ENCODE results near the gene ARFIP2. TPM values are rescaled to one million over a fixed set of nuclear protein-coding genes. Genes with fewer than 3 reads are reported as not detected.
"Not testable (repeated sequence)": the region's sequence is repeated elsewhere in the genome, so short reads cannot be mapped to it uniquely, and the experiment has no call there.

The ARFIP2 gene
- total and polyA plus RNA-seq, 2 of the 8 experiments (the other 6 are each of a cell fraction or from before 2014, with no cell fraction given): 48.3 to 48.7 TPM

GRCh38 chr11:6523253-6523652 lies 42.1 kb upstream of the ARFIP2 start (continued):
- no peak for TF ChIP-seq CBX8 (IDR thresholded peaks at IDR 0.05; ENCODE audit: borderline replicate concordance, low read depth, low read length)
- no peak for TF ChIP-seq TEAD4 (IDR thresholded peaks at IDR 0.05; ENCODE audit: low read depth, low read length)

DNA sequence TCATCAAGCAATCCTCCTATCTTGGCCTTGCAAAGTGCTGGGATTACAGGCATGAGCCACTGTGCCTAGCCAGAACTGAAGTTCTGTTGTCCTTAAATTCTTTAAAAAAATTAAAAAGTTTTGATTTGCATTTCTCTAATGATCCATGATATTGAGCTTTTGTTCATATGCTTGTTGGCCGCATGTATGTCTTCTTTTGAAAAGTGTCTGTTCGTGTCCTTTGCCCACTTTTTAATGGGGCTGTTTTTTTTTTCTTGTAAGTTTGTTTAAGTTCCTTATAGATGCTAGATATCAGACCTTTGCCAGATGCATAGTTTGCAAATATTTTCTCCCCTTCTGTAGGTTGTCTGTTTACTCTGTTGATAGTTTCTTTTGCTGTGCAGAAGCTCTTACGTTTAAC lies 40.8 kb upstream of the ARFIP2 start:
- H3K4me1 ChIP-seq (replicated peaks in 1 of 4; ENCODE audit: control insufficient read depth in 3 of 4, insufficient read depth in 4 of 4, low read length in 3 of 4); H3K4me3 ChIP-seq (ENCODE audit: extremely low read depth in 1 of 4, insufficient read depth in 2 of 4, low read depth in 3 of 4, low read length in 4 of 4); H4K5ac ChIP-seq (ENCODE audit: insufficient read length, low read depth, low read length); H3K14ac ChIP-seq (ENCODE audit: insufficient read length); H3K18ac ChIP-seq (ENCODE audit: extremely low read depth, low read length); H3K9ac ChIP-seq (replicated peaks in 1 of 4; ENCODE audit: extremely low read depth in 1 of 4, low read depth in 3 of 4, low read length in 3 of 4); H3K4me2 ChIP-seq (ENCODE audit: insufficient read depth in 1 of 2, low read depth in 2 of 2, low read length in 2 of 2); H2BK120ac ChIP-seq (replicated peaks; ENCODE audit: low read depth, low read length); H2AK5ac ChIP-seq (ENCODE audit: low read depth, low read length); H4K8ac ChIP-seq (ENCODE audit: extremely low read depth, insufficient read depth, low read length); FAIRE-seq; H2BK12ac ChIP-seq (ENCODE audit: low read depth, low read length); H3K79me1 ChIP-seq (ENCODE audit: low read depth, low read length); H4K91ac ChIP-seq (replicated peaks; ENCODE audit: insufficient read length, low read length); H3K56ac ChIP-seq (replicated peaks; ENCODE audit: insufficient read length, low read depth, low read length); H3K27me3 ChIP-seq (replicated peaks in 1 of 4; ENCODE audit: control insufficient read depth in 3 of 4, extremely low read depth in 1 of 4, insufficient read depth in 3 of 4, low read length in 3 of 4); H3K4ac ChIP-seq (replicated peaks; ENCODE audit: insufficient read length, low read depth, low read length); H2BK5ac ChIP-seq (ENCODE audit: low read depth, low read length); H3K79me2 ChIP-seq (ENCODE audit: control insufficient read depth in 1 of 2, insufficient read depth in 2 of 2, low read length in 2 of 2); H3K9me3 ChIP-seq (ENCODE audit: insufficient read depth in 2 of 2, low read depth in 1 of 2, low read length in 1 of 2); H2BK15ac ChIP-seq (ENCODE audit: low read length); H3K27ac ChIP-seq (ENCODE audit: low read depth, low read length); H2BK20ac ChIP-seq (ENCODE audit: low read length); H2AFZ ChIP-seq (ENCODE audit: low read length); DNase-seq (ENCODE audit: low read depth in 1 of 2, low spot score in 2 of 2); H3K23ac ChIP-seq (ENCODE audit: insufficient read length); H4K20me1 ChIP-seq (replicated peaks in 1 of 2; ENCODE audit: control insufficient read depth in 1 of 2, insufficient read depth in 2 of 2, low read length in 2 of 2); H3K36me3 ChIP-seq (ENCODE audit: control insufficient read depth in 2 of 4, insufficient read depth in 4 of 4, low read length in 3 of 4); H3K23me2 ChIP-seq (ENCODE audit: low read depth, low read length): not testable (repeated sequence)
- CTCF ChIA-PET (ENCODE audit: partially characterized antibody): interaction anchor here (0.6 to 1.7 kb wide), 2 partner anchors 11 to 17 kb away, joined by 4 to 6 read pairs; no protein-coding TSS in a partner anchor
- POLR2A ChIA-PET (ENCODE audit: partially characterized antibody): interaction anchor here (0.7 to 1.0 kb wide), 2 partner anchors 9 to 24 kb away, joined by 3 read pairs; no protein-coding TSS in a partner anchor
- WGBS, 2 experiments (ENCODE audit: extremely low coverage in 1 of 2, insufficient coverage in 1 of 2, insufficient read length in 1 of 2, insufficient replicate concordance in 2 of 2, low coverage in 1 of 2, low lambda C conversion rate in 2 of 2, missing lambda C conversion rate in 1 of 2): 93% methylated on average over 3 of the region's 3 CpGs; no CpG with 5 or more reads in 1 of the 2 experiments
